A673 (cell line): ENCODE measurements around the gene CSGALNACT2. TPM values are rescaled to one million over a fixed set of nuclear protein-coding genes. Genes with fewer than 3 reads are reported as not detected.

Source experiments
- BruUV-seq: library from RNA; stranded (reverse); fragments of 400-500 nt; replicated peaks from 2 replicates; lab custom pipeline; 2021; lab: Mats Ljungman, UMichigan
- CTCF ChIA-PET: fragments of 300-600 bp; sonication (Branson Sonifier 250); formaldehyde crosslinking; loops from one replicate; lab custom pipeline; 2022; ENCODE audit warnings: antibody characterized with exemption; lab: Charles Lee
- POLR2A ChIA-PET: fragments of 300-600 bp; sonication (Branson Sonifier 250); formaldehyde crosslinking; loops from one replicate; lab custom pipeline; 2022; ENCODE audit warnings: antibody characterized with exemption; ENCODE audit not compliant: low non-redundant PET; lab: Charles Lee
- DNase-seq: peaks from one replicate; pipeline ENCODE4 v3.0.0-alpha.2; 2015; ENCODE audit warnings: low spot score
- H3K27ac ChIP-seq: fragments of 200-600 bp; sonication (generic); 2 replicates; pipeline ENCODE4 v1.5.1; 2016; ENCODE audit warnings: mixed run types, low read depth, mild to moderate bottlenecking, mixed read lengths, antibody characterized with exemption, low read length; ENCODE audit not compliant: poor library complexity, severe bottlenecking
- H3K27me3 ChIP-seq: fragments of 200-600 bp; sonication (generic); replicated peaks from 2 replicates; pipeline ENCODE4 v1.6.1; 2017; ENCODE audit warnings: mixed run types, low read depth, mild to moderate bottlenecking, mixed read lengths, antibody characterized with exemption, low read length; ENCODE audit not compliant: insufficient read depth, poor library complexity
- H3K36me3 ChIP-seq: fragments of 200-600 bp; sonication (generic); 2 replicates; pipeline ENCODE4 v1.6.1; 2016; ENCODE audit warnings: mixed run types, mild to moderate bottlenecking, mixed read lengths, antibody characterized with exemption, low read length; ENCODE audit not compliant: insufficient read depth, poor library complexity, severe bottlenecking
- H3K4me1 ChIP-seq: fragments of 200-600 bp; sonication (generic); 2 replicates; pipeline ENCODE4 v1.6.1; 2017; ENCODE audit warnings: mixed run types, mild to moderate bottlenecking, mixed read lengths, antibody characterized with exemption, low read length; ENCODE audit not compliant: insufficient read depth, poor library complexity, severe bottlenecking
- H3K4me3 ChIP-seq: fragments of 200-600 bp; sonication (generic); 2 replicates; pipeline ENCODE4 v1.5.1; 2016; ENCODE audit warnings: low read depth, mixed run types, mild to moderate bottlenecking, mixed read lengths, low read length; ENCODE audit not compliant: poor library complexity, severe bottlenecking
- H3K9me3 ChIP-seq: fragments of 200-600 bp; sonication (generic); 2 replicates; pipeline ENCODE4 v1.6.1; 2016; ENCODE audit warnings: mixed run types, low read depth, mild to moderate bottlenecking, mixed read lengths, antibody characterized with exemption, low read length; ENCODE audit not compliant: poor library complexity, severe bottlenecking
- CTCF ChIP-seq: fragments of 300-800, 200-600 bp; sonication (generic); conservative IDR thresholded peaks from 2 replicates; pipeline ENCODE4 v1.5.1; 2017; ENCODE audit warnings: low read depth, mild to moderate bottlenecking, antibody characterized with exemption, low read length, moderate library complexity, mixed read lengths
- EZH2 ChIP-seq: fragments of 200-600 bp; sonication (generic); IDR thresholded peaks from 2 replicates; pipeline ENCODE4 v1.6.1; 2017; ENCODE audit warnings: borderline replicate concordance, low read depth, mild to moderate bottlenecking, mixed read lengths, antibody characterized with exemption, low read length; ENCODE audit not compliant: poor library complexity, severe bottlenecking
- intact Hi-C: fragments of 100-400 bp; cut with micrococcal nuclease; formaldehyde crosslinking; loops from one replicate; pipeline ENCODE4 v1.10.0; 2022; ENCODE audit not compliant: unreplicated experiment
- total RNA-seq: library from RNA; stranded (reverse); gene quantifications from 2 replicates; pipeline ENCODE4 v1.2.3, GENCODE V29; 2021

CSGALNACT2 gene
- total RNA-seq, 1 experiment from 2014 or later = 18.6 TPM

- H3K27ac ChIP-seq = no peak overlapping the region
- intact Hi-C loops = no loop called here
- DNase-seq = no peak
- no TSS peak for BruUV-seq
- ChIA-PET POLR2A (no interaction called here), CTCF (no interaction called here)
- H3K4me1 ChIP-seq = peaks cover 6% of the 10 kb centered on the region
- H3K9me3 ChIP-seq = no peaks in the 10 kb centered on the region
- TF ChIP-seq EZH2 (no peak), CTCF (no peak)
- no peaks in the 10 kb centered on the region for H3K27me3 ChIP-seq
- H3K4me3 ChIP-seq = no peak overlapping the region
- peaks cover 4% of the 10 kb centered on the region for H3K36me3 ChIP-seq
Measured at GRCh38 chr10:43167498-43167889, 29.2 kb downstream of the CSGALNACT2 start.

GRCh38 chr10:43170491-43170890 is 32.2 kb downstream of the CSGALNACT2 start:
- Histone ChIP-seq H3K36me3 (peaks cover 4% of the 10 kb centered on the region), H3K4me1 (peaks cover 6% of the 10 kb centered on the region), H3K9me3 (no peaks in the 10 kb centered on the region), H3K27ac (no peak overlapping the region), H3K27me3 (no peaks in the 10 kb centered on the region), H3K4me3 (no peak overlapping the region)
- BruUV-seq = no TSS peak
- DNase-seq = peak; percentile 11
- ChIA-PET CTCF (interaction anchor here (1.0 kb wide), 1 partner anchor 417 kb away, joined by 3 read pairs; no protein-coding TSS in a partner anchor), POLR2A (interaction anchor here (0.5 kb wide), 1 partner anchor 40 kb away, joined by 3 read pairs; no protein-coding TSS in a partner anchor)
- intact Hi-C loops = no loop called here
- no peak for TF ChIP-seq EZH2
- peak; percentile 26; the same call in 1 of the 2 replicates for TF ChIP-seq CTCF

- Histone ChIP-seq H3K4me1 (no peaks in the 10 kb centered on the region), H3K36me3 (peaks cover 11% of the 10 kb centered on the region), H3K27ac (no peak overlapping the region), H3K4me3 (no peak overlapping the region), H3K9me3 (no peaks in the 10 kb centered on the region), H3K27me3 (no peaks in the 10 kb centered on the region)
- ChIA-PET CTCF (no interaction called here), POLR2A (no interaction called here)
- TF ChIP-seq CTCF = no peak
- TF ChIP-seq EZH2 = no peak
- no peak for DNase-seq
- intact Hi-C loops = no loop called here
- BruUV-seq = no TSS peak
Measured at GRCh38 chr10:43172645-43173044, 34.4 kb downstream of the CSGALNACT2 start.
